Lower leg skin (tissue), 3 donors: Measurements from ENCODE around the gene MTHFD1L.

Source experiments
- POLR2A ChIP-seq, 2 donors: fragments of 450-650 bp; IDR thresholded peaks; one replicate each; pipeline ENCODE4 v1.6.1; 2016 to 2017; ENCODE audit warnings: antibody characterized with exemption in 2 of 2, mild to moderate bottlenecking in 1 of 2, moderate library complexity in 1 of 2
- TF ChIP-seq, protein P1 (sequence below), 3 donors: fragments of 450-650 bp; IDR thresholded peaks; one replicate each; pipeline ENCODE4 v1.5.1; 2016; ENCODE audit warnings: antibody characterized with exemption in 3 of 3, mild to moderate bottlenecking in 3 of 3, moderate library complexity in 2 of 3

DNA sequence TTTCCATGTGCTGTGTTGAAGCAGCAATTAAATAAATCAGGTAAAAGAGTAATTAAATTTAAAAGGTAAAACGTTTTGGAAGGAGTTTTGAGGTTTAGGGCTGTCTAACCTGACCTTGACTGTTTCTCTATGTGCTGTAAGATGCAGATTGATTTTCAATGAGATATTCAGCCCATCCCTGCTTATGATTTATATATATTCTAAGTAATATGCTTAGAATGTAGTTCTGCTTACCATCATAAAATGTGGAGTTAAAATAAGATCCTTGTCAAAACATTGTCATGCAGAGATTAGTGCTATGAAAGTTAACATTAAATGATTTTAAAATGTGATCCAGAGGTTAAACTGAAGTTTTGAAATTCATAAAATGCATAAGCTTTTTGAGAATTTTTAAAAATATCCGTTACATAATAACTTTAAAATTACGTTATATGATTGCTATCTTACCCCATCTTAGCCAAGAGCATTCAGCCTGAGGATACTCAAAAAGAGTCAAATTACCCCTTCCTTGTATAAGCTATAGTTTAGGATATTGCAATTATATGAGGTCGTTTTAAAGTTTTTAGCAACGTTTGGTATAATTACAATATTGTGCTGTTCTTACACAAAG, 122.5 kb downstream of the MTHFD1L start:
- TF ChIP-seq, protein P1, sequence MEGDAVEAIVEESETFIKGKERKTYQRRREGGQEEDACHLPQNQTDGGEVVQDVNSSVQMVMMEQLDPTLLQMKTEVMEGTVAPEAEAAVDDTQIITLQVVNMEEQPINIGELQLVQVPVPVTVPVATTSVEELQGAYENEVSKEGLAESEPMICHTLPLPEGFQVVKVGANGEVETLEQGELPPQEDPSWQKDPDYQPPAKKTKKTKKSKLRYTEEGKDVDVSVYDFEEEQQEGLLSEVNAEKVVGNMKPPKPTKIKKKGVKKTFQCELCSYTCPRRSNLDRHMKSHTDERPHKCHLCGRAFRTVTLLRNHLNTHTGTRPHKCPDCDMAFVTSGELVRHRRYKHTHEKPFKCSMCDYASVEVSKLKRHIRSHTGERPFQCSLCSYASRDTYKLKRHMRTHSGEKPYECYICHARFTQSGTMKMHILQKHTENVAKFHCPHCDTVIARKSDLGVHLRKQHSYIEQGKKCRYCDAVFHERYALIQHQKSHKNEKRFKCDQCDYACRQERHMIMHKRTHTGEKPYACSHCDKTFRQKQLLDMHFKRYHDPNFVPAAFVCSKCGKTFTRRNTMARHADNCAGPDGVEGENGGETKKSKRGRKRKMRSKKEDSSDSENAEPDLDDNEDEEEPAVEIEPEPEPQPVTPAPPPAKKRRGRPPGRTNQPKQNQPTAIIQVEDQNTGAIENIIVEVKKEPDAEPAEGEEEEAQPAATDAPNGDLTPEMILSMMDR (IDR thresholded peaks at IDR 0.05): no peak
- TF ChIP-seq POLR2A (IDR thresholded peaks at IDR 0.05): no peak
